Upper lobe of left lung (tissue), 6 donors: ENCODE results near the gene DSCAM. TPM values are rescaled to one million over a fixed set of nuclear protein-coding genes. Genes with fewer than 3 reads are reported as not detected.
A peak's percentile ranks its signal among the peaks of the same experiment; 100 is the strongest.

ENCODE experiments used
- ATAC-seq, 2 donors: fragments of 200-7000 bp; cut with Tn5 transposase; one replicate each; pipeline ENCODE4 v1.9.1; 2022; ENCODE audit warnings: mild to moderate bottlenecking in 2 of 2, moderate library complexity in 2 of 2; ENCODE audit not compliant: low FRiP score in 2 of 2
- DNase-seq, 2 donors: peaks; one replicate each; pipeline ENCODE4 v3.0.0-alpha.2; 2019 to 2020
- H3K27ac ChIP-seq, 4 donors: fragments of 200-600 bp; sonication (generic); one replicate each; pipeline ENCODE4 v1.5.1; 2016 to 2019
- H3K27me3 ChIP-seq, 4 donors: fragments of 200-600 bp; sonication (generic); one replicate each; pipeline ENCODE4 v1.5.1; 2017 to 2019
- H3K36me3 ChIP-seq, 4 donors: fragments of 200-600 bp; sonication (generic); one replicate each; pipeline ENCODE4 v1.5.1; 2016 to 2019
- H3K4me1 ChIP-seq, 4 donors: fragments of 200-600 bp; sonication (generic); one replicate each; pipeline ENCODE4 v1.5.1; 2018 to 2019
- H3K4me3 ChIP-seq, 4 donors: fragments of 200-600 bp; sonication (generic); one replicate each; pipeline ENCODE4 v1.5.1; 2017 to 2019; ENCODE audit warnings: mild to moderate bottlenecking in 2 of 4, moderate library complexity in 1 of 4
- H3K9me3 ChIP-seq, 4 donors: fragments of 200-600 bp; sonication (generic); one replicate each; pipeline ENCODE4 v1.5.1; 2018 to 2019
- EP300 ChIP-seq, 4 donors: sonication (generic); formaldehyde crosslinking; IDR thresholded peaks; one replicate each; pipeline ENCODE4 v1.5.1; 2017; ENCODE audit warnings: antibody characterized with exemption in 4 of 4, control low read depth in 2 of 4
- POLR2A ChIP-seq, 4 donors: fragments of 450-650 bp; IDR thresholded peaks; one replicate each; pipeline ENCODE4 v1.5.1; 2016 to 2017; ENCODE audit warnings: antibody characterized with exemption in 4 of 4, mild to moderate bottlenecking in 2 of 4
- POLR2AphosphoS5 ChIP-seq, 2 donors: sonication (generic); formaldehyde crosslinking; IDR thresholded peaks; one replicate each; pipeline ENCODE4 v1.5.1; 2017; ENCODE audit warnings: antibody characterized with exemption in 2 of 2
- WGBS, 2 donors: methylation state at CpG; one replicate each; pipeline ENCODE4 v1.1.5; 2017 to 2018; 5-methylcytosine and 5-hydroxymethylcytosine counted together
- total RNA-seq, 6 donors: library from RNA; depleted of rRNA in 4 of 6; stranded (reverse); fragments of >200 nt in 4 of 6; gene quantifications; one replicate each; pipeline versions ENCODE4 v1.1.0 to v1.2.1, GENCODE V29; 2016 to 2021
- TF ChIP-seq, protein P1 (sequence below), 6 experiments: fragments of 450-650 bp in 4 of 6; fragments of 200-600 bp in 2 of 6; sonication (generic) in 2 of 6; IDR thresholded peaks; one replicate each; pipeline ENCODE4 v1.5.1; 2016 to 2019; ENCODE audit warnings: antibody characterized with exemption in 6 of 6
- donor health status: DM: no; HTN: no; CAD: no; lungs with moderate emphysema.
- donor health status: DM: no; HTN: yes; CAD: no; lungs with severe emphysema.

Gene DSCAM
- total RNA-seq, 6 donors from 2014 or later, result under 0.01 to 0.61 (median 0.26) TPM; not detected in 1

DNA sequence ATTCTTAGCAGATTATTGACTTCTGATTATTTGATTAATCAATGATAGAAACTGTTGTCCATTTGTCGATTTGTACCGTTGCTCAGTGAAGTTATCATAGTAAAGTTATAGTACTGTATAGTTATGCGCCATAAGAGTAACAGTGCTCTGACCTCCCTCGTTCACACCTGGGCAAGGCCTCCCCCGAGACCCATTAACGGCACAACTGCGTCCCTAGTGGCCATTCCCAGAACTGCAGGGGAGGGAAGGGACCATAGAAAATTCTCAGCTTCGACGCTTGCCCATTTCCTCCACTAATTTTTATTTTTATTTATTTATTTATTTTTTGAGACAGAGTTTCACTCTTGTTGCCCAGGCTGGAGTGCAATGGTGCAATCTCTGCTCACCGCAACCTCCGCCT, 334.4 kb downstream of the DSCAM start:
- ATAC-seq, result no peak
- peaks cover 0 to 6% (median 2%) of the 10 kb centered on the region in 4 donors for H3K4me1 ChIP-seq
- TF ChIP-seq, protein P1, sequence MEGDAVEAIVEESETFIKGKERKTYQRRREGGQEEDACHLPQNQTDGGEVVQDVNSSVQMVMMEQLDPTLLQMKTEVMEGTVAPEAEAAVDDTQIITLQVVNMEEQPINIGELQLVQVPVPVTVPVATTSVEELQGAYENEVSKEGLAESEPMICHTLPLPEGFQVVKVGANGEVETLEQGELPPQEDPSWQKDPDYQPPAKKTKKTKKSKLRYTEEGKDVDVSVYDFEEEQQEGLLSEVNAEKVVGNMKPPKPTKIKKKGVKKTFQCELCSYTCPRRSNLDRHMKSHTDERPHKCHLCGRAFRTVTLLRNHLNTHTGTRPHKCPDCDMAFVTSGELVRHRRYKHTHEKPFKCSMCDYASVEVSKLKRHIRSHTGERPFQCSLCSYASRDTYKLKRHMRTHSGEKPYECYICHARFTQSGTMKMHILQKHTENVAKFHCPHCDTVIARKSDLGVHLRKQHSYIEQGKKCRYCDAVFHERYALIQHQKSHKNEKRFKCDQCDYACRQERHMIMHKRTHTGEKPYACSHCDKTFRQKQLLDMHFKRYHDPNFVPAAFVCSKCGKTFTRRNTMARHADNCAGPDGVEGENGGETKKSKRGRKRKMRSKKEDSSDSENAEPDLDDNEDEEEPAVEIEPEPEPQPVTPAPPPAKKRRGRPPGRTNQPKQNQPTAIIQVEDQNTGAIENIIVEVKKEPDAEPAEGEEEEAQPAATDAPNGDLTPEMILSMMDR (IDR thresholded peaks at IDR 0.05), result peak in 1 of 6 experiments; percentile 44
- TF ChIP-seq POLR2AphosphoS5 (IDR thresholded peaks at IDR 0.05) (no peak), POLR2A (IDR thresholded peaks at IDR 0.05) (no peak), EP300 (IDR thresholded peaks at IDR 0.05) (no peak)
- H3K27me3 ChIP-seq, result no peaks in the 10 kb centered on the region
- no peak overlapping the region for H3K27ac ChIP-seq
- H3K36me3 ChIP-seq, result no peaks in the 10 kb centered on the region
- no peaks in the 10 kb centered on the region for H3K9me3 ChIP-seq
- WGBS, 2 donors, result 86 to 89% methylated on average over 11 of the region's 11 CpGs
- DNase-seq, result no peak
- H3K4me3 ChIP-seq, result no peak overlapping the region

DNA sequence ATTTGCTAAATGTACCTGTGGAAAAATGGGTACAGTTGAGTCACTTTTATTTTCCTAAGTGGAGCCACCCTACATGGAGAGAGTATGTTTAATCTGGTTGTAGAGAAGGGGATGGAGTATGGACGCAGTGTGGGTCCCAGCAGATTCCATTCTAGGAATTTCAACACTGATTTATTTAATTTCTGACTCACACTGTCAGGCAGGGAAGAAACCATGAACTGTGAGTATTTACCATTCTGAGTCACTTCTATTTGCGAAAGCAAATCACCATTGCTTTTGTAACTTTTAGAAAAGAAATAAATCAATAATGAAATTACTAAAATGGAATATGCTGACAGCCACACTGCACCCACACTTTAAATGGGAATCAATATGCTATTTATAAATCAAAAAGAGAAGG, 339.0 kb downstream of the DSCAM start:
- Histone ChIP-seq H3K9me3 (no peaks in the 10 kb centered on the region), H3K4me1 (no peaks in the 10 kb centered on the region), H3K27me3 (no peaks in the 10 kb centered on the region), H3K27ac (no peak overlapping the region), H3K36me3 (no peaks in the 10 kb centered on the region), H3K4me3 (no peak overlapping the region)
- TF ChIP-seq POLR2A (IDR thresholded peaks at IDR 0.05), result no peak
- TF ChIP-seq POLR2AphosphoS5 (IDR thresholded peaks at IDR 0.05), result no peak
- TF ChIP-seq EP300 (IDR thresholded peaks at IDR 0.05), result no peak
- TF ChIP-seq, protein P1 (IDR thresholded peaks at IDR 0.05), result no peak
- peak in 1 of 2 donors; percentile 73 for ATAC-seq
- no peak for DNase-seq
- 69 to 79% methylated on average over 2 of the region's 2 CpGs for WGBS, 2 donors

DNA sequence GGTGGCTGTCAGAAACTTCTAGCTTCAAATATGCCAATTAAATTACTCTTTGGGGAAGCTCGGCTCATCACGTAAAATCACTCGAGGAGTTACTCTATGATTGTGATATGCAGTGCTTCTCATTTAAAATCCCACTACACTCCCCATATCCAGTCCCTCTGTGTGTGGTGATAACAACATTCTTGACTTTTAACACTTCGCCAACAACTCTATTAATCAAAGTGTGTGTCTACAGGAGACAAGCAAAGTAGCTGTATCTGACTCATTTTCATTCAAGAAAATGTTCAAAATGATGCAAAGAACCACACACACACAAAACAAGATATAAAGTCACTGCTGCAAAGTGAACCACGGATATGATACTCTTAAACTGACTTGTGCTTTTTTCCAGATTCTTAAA, 341.3 kb downstream of the DSCAM start:
- no peak overlapping the region for H3K4me3 ChIP-seq
- H3K27ac ChIP-seq, result no peak overlapping the region
- DNase-seq (no peak), ATAC-seq (no peak)
- WGBS, 2 donors, result 66 to 75% methylated on average over 5 of the region's 5 CpGs
- no peaks in the 10 kb centered on the region for H3K9me3 ChIP-seq
- TF ChIP-seq, protein P1 (IDR thresholded peaks at IDR 0.05), result no peak
- TF ChIP-seq POLR2AphosphoS5 (IDR thresholded peaks at IDR 0.05), result no peak
- TF ChIP-seq POLR2A (IDR thresholded peaks at IDR 0.05), result no peak
- TF ChIP-seq EP300 (IDR thresholded peaks at IDR 0.05), result no peak
- H3K27me3 ChIP-seq, result no peaks in the 10 kb centered on the region
- no peaks in the 10 kb centered on the region for H3K36me3 ChIP-seq
- no peaks in the 10 kb centered on the region for H3K4me1 ChIP-seq

DNA sequence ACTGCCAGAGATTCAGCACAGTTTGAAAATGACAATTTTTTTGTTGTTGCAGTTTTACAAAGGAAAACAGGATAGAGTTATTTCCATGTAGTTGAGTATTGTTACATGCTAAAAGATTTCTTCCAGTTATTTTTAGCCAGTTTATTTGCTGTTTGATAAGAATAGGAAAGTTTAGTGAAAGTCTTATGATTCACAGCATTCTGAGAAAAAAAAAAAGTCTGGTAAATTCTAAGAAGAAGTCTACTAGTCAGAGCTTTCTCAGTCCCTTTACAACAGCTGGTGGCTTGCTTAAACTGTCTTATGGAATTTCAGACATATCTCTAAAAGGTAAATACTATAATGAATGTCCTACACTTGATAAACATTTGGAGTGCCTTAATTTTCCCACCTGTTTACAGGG, 341.7 kb downstream of the DSCAM start:
- no peaks in the 10 kb centered on the region for H3K4me1 ChIP-seq
- no peak for DNase-seq
- H3K36me3 ChIP-seq, result no peaks in the 10 kb centered on the region
- ATAC-seq, result no peak
- no peak overlapping the region for H3K4me3 ChIP-seq
- no peak overlapping the region for H3K27ac ChIP-seq
- no peaks in the 10 kb centered on the region for H3K27me3 ChIP-seq
- no peaks in the 10 kb centered on the region for H3K9me3 ChIP-seq
- TF ChIP-seq EP300 (IDR thresholded peaks at IDR 0.05), result no peak
- TF ChIP-seq POLR2AphosphoS5 (IDR thresholded peaks at IDR 0.05), result no peak
- no peak for TF ChIP-seq POLR2A (IDR thresholded peaks at IDR 0.05)
- TF ChIP-seq, protein P1 (IDR thresholded peaks at IDR 0.05), result no peak

DNA sequence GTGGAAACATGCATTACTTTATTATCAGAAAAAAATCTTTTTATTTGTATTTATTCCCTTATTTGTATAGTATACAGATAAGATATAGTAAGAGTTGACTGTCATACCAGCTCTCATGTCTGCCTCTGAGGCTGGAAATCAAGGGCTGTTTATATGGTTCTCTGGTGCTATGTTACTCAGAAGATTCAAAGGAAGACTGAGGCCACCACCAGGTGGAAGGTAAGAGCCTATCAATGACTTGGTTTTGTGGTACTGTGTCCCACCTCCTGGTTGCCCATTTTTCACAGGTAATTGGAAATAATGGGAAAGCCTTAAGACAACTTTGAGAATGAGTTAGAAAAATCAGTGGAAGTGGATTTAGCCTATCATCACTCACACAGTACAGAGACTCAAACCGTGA, 342.1 kb downstream of the DSCAM start:
- 81 to 86% methylated on average over 1 of the region's 1 CpG for WGBS, 2 donors
- no peak for DNase-seq
- no peaks in the 10 kb centered on the region for H3K27me3 ChIP-seq
- no peak overlapping the region for H3K4me3 ChIP-seq
- H3K36me3 ChIP-seq, result no peaks in the 10 kb centered on the region
- ATAC-seq, result no peak
- no peaks in the 10 kb centered on the region for H3K4me1 ChIP-seq
- TF ChIP-seq, protein P1 (IDR thresholded peaks at IDR 0.05), result no peak
- no peak for TF ChIP-seq POLR2AphosphoS5 (IDR thresholded peaks at IDR 0.05)
- no peak for TF ChIP-seq EP300 (IDR thresholded peaks at IDR 0.05)
- no peak for TF ChIP-seq POLR2A (IDR thresholded peaks at IDR 0.05)
- H3K27ac ChIP-seq, result no peak overlapping the region
- H3K9me3 ChIP-seq, result no peaks in the 10 kb centered on the region
